Measurements from ENCODE around the gene SLC22A2.

DNA sequence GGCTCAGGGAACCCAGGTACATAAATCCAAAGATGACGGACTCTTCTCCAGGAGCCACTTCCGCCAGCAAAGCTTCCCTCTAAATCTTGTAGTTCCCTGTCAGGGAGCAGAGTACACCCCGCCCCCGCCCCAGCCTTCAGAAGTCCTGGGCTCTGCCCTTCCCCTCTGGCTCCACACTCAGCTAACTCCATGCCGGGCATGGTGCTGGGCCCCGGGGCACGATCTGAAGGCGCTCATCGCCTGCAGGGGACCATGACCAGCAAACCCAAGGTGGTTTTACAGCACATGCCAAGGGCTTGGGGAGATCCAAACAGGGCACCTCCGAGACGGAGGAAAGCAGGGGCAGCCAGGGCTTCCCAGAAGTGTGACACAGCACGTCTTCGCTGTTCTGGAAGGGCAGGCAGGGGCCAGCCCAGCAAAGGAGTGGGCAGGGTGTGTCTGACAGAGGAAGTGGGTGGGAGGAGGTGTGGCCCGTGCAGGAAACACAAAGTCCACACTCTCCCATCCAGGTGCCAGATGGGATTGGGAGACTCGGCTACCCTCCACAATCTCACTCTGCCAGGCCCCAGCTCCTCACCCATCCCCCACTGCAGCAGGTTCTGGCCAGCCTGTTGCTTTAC lies 41.6 kb upstream of the SLC22A2 start:
- TF ChIP-seq, protein P1, sequence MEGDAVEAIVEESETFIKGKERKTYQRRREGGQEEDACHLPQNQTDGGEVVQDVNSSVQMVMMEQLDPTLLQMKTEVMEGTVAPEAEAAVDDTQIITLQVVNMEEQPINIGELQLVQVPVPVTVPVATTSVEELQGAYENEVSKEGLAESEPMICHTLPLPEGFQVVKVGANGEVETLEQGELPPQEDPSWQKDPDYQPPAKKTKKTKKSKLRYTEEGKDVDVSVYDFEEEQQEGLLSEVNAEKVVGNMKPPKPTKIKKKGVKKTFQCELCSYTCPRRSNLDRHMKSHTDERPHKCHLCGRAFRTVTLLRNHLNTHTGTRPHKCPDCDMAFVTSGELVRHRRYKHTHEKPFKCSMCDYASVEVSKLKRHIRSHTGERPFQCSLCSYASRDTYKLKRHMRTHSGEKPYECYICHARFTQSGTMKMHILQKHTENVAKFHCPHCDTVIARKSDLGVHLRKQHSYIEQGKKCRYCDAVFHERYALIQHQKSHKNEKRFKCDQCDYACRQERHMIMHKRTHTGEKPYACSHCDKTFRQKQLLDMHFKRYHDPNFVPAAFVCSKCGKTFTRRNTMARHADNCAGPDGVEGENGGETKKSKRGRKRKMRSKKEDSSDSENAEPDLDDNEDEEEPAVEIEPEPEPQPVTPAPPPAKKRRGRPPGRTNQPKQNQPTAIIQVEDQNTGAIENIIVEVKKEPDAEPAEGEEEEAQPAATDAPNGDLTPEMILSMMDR (IDR thresholded peaks at IDR 0.05): peak in 1 of 5 experiments; percentile 17
- TF ChIP-seq EP300 (IDR thresholded peaks at IDR 0.05; ENCODE audit: low read depth) (no peak), POLR2AphosphoS5 (IDR thresholded peaks at IDR 0.05) (peak; percentile 33 to 86 (median 80))
